HepG2 (cell line): Measurements from ENCODE around the gene ILKAP. TPM values are rescaled to one million over a fixed set of nuclear protein-coding genes. Genes with fewer than 3 reads are reported as not detected.

Source experiments
- ARNT ChIP-seq: fragments of 450-650 bp; IDR thresholded peaks from 2 replicates; pipeline ENCODE4 v1.6.1; 2017
- ATF6 ChIP-seq: sonication (generic); formaldehyde crosslinking; conservative IDR thresholded peaks from 2 replicates; pipeline ENCODE4 v1.4.0; 2020; ENCODE audit warnings: missing genetic modification reagents
- MIXL1 ChIP-seq: IDR thresholded peaks from 2 replicates; pipeline ENCODE4 v1.6.1; 2016
- PAWR ChIP-seq: sonication (generic); formaldehyde crosslinking; IDR thresholded peaks from 2 replicates; pipeline ENCODE4 v1.4.0; 2020; ENCODE audit warnings: missing genetic modification reagents, mild to moderate bottlenecking, borderline replicate concordance
- ZNF646 ChIP-seq: sonication (generic); formaldehyde crosslinking; IDR thresholded peaks from 2 replicates; pipeline ENCODE4 v1.9.0; 2021; ENCODE audit warnings: mild to moderate bottlenecking, missing genetic modification reagents
- ZNF781 ChIP-seq: sonication (generic); formaldehyde crosslinking; IDR thresholded peaks from 2 replicates; pipeline ENCODE4 v1.5.1; 2020; ENCODE audit warnings: borderline replicate concordance, mild to moderate bottlenecking, missing genetic modification reagents; ENCODE audit errors: not compliant biosample characterization
- polyA plus RNA-seq, 8 experiments: library from polyadenylated mRNA; depleted of rRNA in 3 of 8; stranded (reverse) in 7 of 8; unstranded in 1 of 8; fragments of >200 nt; fragmentation: Illumina TruSeq in 4 of 8; extraction: Trizol in 4 of 8; gene quantifications; 2 replicates each; pipeline versions ENCODE4 v1.2.1 to v1.2.3, GENCODE V29; 2011 to 2016; ENCODE audit warnings: low read depth in 4 of 8, missing spikeins in 1 of 8, mixed read lengths in 1 of 8; ENCODE audit not compliant: insufficient read depth in 1 of 8
- total RNA-seq, 5 experiments: library from RNA; depleted of rRNA; stranded (reverse); fragments of >200 nt; fragmentation: Illumina TruSeq; extraction: Trizol; gene quantifications; 2 replicates each; pipeline ENCODE4 v1.2.3, GENCODE V29; 2016; ENCODE audit warnings: low read depth in 1 of 5

Gene ILKAP
- total and polyA plus RNA-seq, 2 of the 13 experiments (the other 11 are each of a cell fraction or from before 2014, with no cell fraction given): 29.6 to 33.1 TPM

GRCh38 chr2:238126775-238127164 is 76.7 kb downstream of the ILKAP start (continued):
- TF ChIP-seq ZNF646 (CRISPR knock-in tag): peak; percentile 99
- TF ChIP-seq ARNT: 0 out of 2 replicates have a peak, but pooled peaks have one; percentile 1
- TF ChIP-seq MIXL1 (CRISPR knock-in tag): no peak
- no peak for TF ChIP-seq ATF6 (CRISPR knock-in tag)
- no peak for TF ChIP-seq PAWR (CRISPR knock-in tag)
- no peak for TF ChIP-seq ZNF781 (CRISPR knock-in tag)
